Globus pallidus (tissue), 1 donor: ENCODE measurements around the gene PPFIBP1.
"Not testable (repeated sequence)": the region's sequence is repeated elsewhere in the genome, so short reads cannot be mapped to it uniquely, and the experiment has no call there.

Source experiments
- DNase-seq: peaks from one replicate; pipeline ENCODE4 v3.0.0-alpha.2; 2015; ENCODE audit warnings: low spot score

The PPFIBP1 gene

DNA sequence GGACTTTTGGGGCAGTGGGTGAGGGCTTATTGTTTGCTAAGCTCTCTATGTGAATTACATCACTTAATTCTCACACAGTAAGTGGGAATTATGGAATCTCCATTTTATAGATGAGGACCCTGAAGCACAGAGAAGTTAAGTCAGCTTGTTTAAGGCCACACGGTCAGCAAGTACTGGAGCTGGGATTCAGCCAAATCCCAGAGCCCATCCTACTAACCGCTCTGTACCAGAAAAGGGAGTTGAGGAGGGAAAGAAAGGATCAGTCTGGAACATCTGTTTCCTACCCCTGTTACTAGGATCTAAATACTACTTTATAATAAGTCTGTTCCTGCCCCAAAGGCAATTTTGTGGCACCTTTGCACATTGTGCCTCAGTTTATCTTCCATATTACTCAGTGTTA is 42.6 kb downstream of the PPFIBP1 start:
- DNase-seq = no peak

DNA sequence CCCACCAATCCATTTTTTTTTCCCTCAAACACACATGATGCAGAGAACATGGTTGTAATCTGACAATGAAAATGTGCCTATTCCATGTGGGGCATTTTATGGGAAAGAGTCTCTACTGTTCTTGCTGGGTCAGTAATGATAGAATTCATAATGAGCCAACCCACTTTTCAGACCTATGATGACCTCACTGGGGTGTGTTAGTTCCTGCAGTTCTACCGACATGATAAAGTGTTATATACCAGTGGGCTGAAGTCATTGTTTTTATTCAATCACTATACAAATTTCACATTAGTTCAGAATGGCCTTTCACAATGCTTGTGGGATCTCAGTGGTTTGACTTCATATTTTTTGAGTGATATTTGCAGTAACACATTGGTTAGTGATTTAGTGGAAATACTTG is 47.5 kb downstream of the PPFIBP1 start:
- DNase-seq = no peak

DNA sequence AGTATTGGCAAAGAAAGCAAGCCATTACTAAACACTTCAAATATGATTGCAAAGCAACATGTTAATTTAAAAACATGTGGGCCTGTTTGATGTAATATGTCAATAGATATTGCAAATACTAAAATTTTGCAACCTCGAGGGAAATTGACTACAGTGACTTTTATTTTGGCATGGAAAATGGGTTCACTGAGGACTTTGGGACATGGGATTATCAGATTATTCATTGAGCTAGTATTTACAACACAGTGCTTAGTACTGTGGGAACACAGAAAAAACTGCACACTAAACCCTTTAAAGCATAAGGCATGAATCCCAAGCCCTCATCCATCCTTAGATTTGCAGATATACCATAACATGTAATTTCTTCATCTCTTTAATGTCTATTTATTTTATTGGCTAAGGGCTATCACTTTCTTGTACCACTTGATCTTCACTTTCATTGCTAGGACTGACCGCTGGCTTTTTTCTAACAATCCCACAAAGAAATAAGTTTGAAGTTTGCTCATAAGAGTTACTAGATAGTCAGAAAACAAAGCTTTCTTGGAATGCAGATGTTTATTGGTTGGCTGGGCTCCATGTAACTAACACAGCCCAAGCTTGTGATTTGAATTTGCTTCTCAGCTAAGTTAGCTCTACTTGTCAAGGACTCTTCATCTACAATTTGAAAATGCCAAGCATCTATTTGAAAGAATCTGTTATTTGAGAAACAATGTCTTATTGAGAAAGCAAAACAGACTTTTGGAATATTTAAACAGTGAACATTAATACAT is 48.7 kb downstream of the PPFIBP1 start:
- DNase-seq = no peak

DNA sequence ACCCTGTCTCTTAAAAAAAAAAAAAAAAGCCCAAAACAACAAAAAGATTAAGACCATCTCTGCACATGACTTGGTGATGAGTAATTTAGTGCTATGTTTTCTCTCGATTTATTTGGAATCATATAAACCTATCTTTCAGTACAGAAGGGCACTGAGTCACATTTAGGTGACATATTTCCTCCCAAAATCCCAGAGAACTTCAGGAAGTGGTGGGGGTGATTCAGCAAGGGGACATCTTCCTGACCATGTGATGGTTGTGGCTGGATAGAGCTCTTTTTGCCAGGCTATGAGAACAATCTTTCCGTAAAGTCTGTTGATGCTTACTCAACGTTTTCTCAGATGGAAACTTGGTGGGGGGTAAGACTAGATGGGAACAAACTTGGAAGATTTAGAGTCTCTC is 50.0 kb downstream of the PPFIBP1 start:
- no peak for DNase-seq

DNA sequence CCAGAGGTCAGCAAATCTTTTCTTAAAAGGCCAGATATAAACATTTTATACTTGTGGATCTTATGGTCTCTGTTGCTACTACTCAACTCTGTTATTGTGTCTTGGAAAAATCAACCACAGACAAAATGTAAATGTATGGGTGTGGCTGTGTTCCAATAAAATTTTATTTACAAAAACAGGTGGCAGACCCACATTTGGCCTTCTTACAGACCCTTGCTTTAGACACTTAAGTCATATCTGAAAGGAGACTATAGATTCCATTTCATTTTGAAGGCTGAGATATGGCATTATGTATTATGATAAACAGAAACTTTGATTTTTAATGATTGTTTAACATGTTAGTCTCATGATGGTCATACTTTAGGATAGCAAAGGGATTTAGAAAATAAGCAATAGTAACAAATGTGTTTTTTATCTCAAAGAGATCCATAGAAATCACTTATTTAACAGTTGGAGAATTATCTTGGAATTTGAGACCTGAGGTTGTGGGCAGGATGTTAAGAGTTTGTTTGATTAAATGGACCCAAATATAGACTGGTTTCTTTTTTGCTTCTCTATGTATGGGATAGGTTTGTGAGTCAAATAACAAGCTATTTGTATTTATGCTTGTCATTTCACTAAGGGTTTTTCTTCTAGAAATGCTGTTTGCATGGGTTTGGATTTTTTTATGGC is 51.2 kb downstream of the PPFIBP1 start:
- no peak for DNase-seq

DNA sequence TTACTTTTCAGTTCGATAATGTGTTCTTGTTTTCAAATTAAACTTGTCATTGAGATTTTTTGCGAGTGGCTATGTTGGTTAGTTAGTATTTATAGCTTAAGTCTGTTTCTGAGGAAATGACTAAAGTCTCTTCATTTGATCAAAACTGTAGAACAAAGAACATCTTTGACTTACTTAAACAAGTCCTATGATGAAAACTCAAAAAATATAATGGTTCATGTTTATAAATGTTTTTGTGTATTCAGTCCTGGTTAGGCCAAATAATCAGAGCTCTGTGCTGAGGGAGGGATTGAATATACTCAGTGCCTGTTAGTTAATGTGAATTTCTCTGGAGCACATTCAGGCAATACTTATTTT is 51.7 kb downstream of the PPFIBP1 start:
- DNase-seq = no peak

DNA sequence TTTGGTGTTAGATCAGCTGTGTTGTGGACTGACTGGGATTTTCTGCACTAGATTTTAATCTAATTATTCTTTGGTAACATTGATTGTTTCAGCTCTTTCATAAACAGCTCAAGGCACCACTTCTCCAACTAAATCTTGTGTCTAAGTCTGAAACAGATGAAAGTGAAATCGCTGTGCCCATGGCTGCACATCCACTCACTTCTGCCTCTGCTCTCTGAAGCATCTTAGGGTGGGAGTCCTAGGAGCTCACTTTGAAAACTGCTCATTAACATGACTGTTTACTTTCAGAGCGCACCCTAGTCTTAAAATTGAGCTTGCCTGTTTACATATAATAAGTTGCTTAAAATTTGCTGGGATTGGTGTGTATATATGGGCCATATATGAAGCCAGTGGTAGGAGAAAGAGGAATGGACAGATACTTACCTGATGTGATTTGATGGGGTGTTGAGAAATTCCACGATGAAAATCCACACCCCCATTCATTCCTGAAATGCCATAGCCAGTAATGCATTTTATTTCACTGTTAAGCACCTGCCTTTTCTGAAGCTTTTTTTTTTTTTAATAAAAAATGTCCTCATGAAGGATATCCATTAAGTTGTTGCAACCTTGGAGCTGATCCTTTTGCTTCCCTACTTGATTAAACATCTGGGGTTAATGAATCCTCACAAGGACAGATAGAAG is 52.8 kb downstream of the PPFIBP1 start:
- DNase-seq = no peak

DNA sequence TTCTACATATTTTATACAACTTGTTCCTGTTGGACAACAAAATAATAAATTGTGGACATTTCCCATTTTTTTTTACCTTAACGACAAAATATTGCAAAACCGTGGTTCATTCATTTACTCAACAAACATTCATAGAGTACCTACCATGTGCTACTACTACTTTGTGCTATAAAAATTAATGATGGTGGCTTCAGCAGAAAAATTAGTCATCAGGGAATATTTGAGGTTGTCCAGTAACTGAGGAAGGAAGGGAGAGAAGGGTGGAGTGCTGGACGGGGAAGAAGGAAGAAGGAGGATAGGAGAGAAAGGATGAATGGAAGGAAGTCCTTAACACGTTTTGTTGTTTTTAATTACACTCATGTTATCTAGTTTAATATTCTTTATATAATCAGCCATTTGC is 53.7 kb downstream of the PPFIBP1 start:
- DNase-seq = no peak

DNA sequence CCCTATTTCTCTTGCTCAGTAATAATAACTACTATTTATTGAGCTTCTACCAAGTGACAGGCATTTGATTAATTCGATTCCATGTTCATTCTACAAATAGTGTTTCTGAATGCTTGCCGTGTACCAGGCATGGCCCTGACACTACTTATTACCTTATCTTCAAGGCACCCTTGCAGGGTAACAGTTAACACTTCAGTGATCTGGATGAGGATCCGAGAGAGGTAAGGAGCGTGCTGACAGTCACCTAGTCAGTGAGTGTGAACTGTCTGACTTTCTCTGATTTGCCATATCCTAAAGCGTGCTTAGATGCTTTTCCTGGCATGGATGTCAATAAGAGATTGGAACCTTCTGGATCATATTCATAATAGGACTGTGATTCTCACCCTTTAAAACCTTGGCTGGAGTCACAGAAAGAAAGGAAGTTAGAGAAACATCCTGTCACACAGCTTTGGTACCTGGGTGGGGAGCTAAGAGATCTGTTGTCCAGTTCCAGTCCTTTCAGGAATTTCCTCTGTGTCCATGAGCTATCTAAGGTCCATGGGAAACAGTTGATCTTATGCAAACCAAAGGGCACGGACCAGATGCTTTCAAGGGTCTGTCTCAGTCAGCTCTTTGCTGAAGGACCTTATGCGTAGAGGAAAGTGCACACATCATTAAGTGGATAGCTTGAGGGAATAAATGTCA is 54.8 kb downstream of the PPFIBP1 start:
- DNase-seq = no peak

DNA sequence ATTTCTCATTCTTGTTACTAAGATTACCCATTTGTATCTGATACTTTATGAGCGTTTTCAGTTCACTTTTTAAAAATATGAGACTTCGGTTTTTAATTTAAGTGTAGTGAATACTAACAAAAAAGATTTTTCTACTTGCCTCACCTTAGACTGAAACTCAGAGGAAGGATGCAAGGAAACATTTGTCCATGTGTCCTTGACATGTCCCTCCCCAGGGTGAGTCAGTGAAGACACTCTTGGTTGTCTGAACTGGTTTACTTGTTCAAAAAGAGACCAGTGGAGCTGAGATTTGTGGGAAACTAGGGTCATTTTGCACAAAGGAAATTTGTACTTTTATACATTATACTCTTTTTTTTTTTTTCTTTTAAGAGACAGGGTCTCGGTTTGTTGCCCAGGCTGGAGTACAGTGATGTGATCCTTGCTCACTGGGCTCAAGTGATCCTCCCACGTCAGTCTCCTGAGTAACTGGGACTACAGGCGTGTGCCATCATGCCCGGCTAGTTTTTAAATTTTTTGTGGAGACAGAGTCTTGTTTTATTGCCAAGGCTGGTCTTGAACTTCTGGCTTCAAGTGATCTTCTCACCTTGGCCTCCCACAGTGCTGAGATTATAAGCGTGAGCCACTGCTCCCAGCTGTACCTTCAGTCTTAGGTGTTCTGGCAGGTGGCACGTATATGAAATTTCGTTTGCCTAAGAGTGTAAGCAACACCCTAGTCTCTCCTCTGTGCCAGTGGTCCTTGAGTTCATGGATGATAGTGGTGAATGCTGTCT is 56.7 kb downstream of the PPFIBP1 start:
- no peak for DNase-seq

DNA sequence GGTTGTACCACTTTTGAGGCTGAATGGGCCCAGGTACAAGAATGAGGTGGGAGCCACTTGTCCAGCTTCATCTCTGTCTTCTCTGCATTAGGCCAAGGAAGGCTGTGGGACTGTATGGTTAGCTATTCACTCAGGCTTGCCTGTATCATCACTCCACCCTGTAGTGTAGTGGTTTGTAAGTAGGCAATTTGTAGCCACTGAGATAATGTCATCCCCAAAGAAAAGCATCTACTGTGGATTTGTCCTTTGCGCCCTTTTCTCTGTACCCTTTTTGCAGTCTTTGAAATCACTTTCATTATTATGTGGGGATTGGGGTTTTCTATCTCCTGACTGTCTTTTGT is 57.3 kb downstream of the PPFIBP1 start:
- DNase-seq = not testable (repeated sequence)

DNA sequence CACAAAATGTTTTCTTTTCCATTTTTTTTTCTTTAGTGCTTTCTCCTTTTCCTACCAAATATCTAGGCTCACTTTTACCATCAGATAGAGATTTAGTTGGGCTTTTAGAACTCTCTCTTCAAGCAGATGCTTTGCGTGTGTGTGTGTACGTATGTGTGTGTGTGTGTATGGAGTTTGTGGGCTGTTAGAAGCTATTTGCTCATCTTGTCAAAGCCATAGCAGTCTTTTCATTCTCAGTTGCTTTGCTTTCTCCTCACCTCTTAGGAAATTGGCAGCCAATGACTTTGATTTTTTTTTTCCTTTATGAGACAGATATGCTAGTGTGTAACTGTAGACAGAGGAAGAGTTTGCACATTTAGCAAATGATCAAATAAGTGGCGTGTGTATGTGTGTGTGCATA is 57.8 kb downstream of the PPFIBP1 start:
- DNase-seq = not testable (repeated sequence)

DNA sequence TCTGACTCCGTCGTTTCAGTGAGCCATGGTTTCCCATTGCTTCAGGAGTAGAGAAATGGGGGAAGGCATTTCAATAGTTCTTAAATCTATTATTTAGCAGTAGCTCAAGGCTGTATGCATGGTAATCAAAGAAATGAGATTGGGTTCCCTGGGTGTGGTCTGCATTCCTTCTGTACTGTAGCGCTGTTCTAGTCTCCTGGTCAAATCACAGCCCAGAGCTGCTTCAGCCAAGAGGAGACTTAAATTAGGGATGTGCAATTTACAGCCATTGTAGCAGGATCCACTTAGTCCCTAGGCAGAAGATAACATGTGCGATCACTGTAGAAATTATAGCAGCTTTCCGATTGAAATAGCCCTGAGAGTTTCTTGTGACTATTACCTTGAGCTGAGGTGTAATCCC is 58.4 kb downstream of the PPFIBP1 start:
- not testable (repeated sequence) for DNase-seq

DNA sequence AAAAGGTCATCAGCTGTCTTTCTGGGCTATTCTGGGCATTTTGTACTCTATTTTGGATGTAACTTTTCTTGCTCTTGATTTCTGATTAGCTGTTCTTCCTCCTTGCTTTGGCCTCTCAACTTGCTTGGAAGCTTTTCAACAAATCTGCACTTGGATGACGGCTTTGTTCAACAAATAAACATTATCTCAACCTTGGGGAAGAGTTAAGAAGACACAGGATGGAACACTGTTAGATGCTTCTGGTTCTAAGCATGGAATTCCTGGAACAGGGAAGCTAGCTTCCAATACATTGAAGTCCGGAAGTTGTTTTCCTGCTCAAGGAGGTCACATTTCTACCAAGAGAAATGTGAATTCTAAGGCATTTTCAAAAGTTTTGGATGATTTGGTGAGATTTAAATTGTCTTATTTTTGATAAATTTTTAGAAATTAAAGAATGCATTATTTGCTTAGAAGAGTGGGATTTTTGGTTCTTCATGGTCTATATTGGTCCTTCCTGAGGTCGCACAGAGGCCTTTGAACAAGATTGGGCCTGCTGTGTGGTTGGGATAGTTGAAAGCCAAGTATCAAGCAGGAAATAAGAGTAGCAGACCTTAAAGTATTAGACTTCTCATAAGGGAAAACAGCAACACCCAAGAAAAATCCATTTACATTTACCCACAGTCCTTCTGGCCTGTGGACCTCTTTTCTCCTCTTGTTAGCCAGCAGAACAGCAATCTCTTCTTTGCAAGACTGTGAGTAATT is 59.2 kb downstream of the PPFIBP1 start:
- no peak for DNase-seq

DNA sequence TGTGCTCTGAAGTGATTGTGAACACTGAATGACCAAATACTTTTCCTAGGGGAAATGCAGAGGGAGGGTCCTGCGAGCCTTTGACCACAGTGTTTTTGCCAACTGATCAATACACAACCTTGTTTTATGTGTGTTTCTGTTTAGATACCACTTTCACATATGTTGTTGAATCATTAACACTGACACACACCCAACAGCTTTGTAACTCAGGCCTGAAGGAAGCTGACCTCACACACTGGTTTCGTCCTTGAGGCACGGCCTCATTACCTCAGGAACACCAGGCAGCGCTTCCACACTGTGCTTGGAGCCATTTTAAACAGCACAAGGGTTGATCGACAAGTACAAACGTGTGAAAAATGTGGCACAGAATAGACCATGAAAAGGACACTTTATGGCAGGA is 60.0 kb downstream of the PPFIBP1 start:
- DNase-seq = no peak

DNA sequence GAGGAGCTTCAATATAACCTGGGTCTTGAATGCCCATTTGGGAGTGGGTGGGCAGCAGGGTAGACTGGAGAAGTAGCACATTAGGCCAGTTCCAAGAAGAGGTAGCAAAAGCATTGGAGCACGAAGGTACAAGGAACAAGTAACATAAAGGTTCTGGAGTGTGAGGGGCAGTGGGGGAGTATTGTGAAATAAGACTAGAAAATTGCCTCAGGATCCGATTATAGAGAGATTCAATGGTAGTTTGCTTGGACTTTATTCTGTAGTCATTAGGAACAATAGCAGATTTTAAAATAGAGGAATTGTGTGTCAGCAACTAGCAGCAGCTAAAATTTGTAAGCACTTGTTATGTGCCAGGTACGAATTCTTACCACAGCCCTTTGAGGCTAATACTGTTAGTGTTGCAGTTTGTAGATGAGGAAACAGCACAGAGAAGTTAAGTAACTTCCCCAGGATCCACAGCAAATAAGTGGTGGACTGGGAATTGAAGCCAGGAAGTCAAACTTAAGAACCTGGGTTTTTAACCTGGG is 61.8 kb downstream of the PPFIBP1 start:
- DNase-seq = no peak

DNA sequence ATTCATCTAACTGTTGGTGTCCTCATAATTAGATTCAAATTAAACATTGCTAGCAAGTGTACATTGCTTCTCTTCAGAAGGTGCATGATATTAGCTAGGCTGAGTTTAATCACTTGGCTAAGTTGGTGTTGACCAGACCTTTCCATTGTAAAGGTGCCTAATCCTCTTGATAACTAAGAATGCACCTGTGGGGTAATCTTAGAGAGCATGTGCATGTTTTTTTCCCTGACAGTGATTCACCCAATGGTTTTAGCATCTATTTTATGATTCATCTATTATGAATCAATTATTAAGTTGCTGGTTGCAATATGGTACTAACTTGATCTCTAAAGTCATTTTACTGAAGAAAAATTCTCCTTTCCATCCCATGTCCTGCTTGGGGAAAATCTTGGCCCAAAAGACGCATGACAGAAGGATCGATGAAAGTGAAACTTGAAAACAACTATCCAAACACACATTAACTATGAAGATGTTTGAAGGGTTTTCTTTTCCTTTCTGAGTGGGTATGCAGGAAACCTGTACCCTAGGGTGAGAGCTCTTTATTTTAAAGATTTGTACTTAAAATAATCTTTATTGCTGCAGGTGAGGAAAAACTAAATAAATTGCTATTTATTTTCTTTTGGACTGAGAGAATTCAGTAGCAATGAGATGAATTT is 64.2 kb downstream of the PPFIBP1 start:
- not testable (repeated sequence) for DNase-seq

DNA sequence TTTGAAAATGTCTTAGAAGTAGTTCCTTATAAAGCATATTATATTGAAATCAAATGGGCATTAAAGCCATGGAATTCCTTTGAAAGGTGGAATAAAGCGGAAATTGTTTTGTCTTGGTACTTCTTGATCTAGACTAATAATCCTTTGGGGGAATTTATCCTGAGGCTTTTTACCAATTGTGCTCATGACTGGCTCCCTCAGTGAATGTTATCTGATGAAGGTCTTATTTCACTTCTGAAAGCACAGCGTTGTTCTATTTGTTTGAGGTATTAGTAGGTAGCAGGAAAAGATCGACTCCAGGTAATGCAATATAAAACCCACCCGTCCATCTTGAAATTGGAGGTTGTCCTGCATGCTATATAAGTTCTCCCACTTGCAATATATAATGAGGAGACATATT is 64.8 kb downstream of the PPFIBP1 start:
- DNase-seq = no peak

DNA sequence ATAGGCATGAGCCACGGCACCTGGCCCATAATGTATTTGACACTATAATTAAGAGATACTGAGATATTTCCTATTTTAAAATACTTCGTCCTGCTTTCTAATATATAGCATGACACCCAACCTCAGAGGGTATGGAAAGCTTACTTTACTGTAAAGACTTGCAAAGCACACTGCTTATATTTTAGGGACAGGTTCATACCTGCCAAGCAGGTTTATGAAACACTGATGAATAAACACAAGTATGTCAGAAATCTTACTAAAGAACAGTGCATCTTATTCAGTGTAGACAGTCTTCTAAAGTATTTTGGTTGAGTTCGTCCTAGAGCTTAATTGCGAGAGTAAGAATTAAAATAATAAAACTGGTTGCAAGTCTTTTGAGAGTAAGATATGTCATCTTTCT is 65.4 kb downstream of the PPFIBP1 start:
- DNase-seq = no peak

DNA sequence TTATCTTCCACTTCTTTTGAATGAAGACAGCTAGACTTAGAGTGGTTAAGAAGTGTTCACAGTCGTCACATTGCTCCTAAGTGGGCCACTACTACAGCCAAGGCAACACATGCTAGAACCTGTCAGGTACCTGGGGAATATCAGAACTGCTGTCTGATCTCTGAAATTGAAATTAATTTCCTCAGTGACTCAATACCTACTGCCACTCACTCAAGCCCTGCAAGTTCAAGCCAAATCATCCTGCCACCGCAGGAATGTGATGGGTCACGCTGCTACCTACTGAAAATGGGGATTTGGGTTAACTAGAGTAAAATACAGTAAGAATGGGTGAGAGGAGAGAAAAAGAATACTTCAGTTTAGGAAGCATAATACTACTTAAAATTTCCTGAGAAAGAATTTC is 67.7 kb downstream of the PPFIBP1 start:
- DNase-seq = not testable (repeated sequence)

DNA sequence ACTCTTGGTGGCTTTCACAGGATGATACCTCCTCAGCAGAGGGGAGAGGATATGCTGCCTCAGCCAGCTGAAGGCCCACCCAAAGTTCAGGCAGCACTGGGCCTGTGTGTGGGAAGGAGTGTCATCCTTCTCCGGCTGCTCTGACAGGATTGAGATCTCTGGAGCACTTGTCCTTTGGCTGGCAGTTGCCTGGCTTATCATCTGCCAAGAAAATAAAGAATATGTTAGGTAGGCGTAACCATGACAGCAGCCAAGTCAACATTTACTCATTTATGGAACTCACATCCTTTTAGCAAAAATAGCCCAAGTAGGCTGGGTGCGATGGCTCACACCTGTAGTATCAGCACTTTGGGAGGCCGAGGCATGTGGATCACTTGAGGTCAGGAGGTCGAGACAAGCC is 68.5 kb downstream of the PPFIBP1 start:
- DNase-seq = no peak
